Measurements from ENCODE around the gene MTCL1.

MTCL1 gene

DNA sequence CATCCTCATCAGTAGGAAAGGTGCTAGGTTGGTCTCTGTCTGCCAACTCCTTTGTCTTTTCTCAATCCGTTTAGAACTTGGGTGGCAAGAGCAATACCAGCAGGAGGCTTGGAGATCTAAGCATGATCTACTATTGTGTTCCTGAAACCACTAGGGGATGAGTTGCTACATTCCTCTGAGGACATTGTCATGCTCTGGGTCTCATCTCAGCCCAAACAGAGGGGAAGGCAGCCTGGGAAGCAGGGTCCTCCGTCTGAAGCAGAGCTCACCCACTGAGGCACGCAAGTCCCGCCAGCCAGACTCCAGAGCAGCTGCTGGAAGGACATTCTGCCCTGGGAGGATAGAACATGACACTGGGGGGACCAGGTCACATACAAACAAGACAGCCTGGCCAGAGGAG, 162.9 kb downstream of the MTCL1 start:
- no peak for DNase-seq (ENCODE audit: low spot score)

DNA sequence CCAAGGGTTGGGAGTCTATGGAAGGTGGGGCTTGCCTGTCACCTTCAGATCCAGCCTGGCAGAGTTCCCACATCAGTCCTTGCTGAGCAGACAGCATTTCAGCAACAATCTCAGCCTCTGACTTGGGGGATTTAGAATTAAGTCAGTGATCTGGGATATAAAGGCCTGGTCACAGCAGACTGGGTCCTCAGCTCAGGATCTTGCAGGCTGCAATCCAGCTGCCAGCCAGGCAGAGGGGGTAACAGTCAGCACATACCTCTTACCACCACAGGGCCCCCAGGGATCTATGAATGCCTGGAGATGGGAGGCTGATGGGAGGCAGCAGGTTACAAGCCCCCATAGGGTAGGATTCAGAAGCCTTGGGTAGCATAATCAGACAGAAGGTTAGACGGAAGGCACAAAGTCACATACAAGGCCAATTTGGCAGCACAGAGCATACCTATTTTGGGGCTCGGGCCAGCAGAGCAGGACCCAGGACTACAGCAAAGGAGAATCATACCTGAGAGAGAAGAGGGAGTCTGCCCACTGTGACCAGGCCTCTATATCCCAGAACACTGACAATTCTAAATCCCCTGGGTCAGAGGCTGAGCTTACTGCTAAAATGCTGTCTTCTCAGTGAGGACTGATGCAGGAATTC, 163.5 kb downstream of the MTCL1 start:
- no peak for DNase-seq (ENCODE audit: low spot score)

GRCh38 chr18:8869696-8870095, 164.3 kb downstream of the MTCL1 start:
- no peak for DNase-seq (ENCODE audit: low spot score)

GRCh38 chr18:8870528-8870927, 165.2 kb downstream of the MTCL1 start:
- no peak for DNase-seq (ENCODE audit: low spot score)

GRCh38 chr18:8871489-8871888, 166.1 kb downstream of the MTCL1 start:
- DNase-seq (ENCODE audit: low spot score) = no peak

GRCh38 chr18:8874872-8875271, 169.5 kb downstream of the MTCL1 start:
- DNase-seq (ENCODE audit: low spot score) = no peak

DNA sequence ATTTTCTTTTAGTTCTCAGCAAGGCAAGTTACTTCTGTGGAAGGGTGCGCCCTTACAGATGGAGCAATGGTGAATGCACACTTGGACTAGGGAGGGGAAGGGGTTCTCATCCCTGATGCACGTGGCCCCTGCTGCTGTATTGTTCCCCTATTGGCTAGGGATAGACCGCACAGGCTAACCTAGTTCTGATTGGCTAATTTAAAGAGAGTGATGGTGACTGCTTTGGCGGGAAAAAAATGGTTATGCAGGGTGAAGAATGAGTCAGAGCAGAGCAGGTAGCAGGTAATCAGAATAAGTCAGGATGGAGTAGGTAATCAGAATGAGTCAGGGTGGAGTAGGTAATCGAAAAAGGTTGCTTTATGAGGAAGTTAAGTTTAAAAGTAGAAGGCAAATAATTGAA, 171.5 kb downstream of the MTCL1 start:
- no peak for DNase-seq (ENCODE audit: low spot score)

DNA sequence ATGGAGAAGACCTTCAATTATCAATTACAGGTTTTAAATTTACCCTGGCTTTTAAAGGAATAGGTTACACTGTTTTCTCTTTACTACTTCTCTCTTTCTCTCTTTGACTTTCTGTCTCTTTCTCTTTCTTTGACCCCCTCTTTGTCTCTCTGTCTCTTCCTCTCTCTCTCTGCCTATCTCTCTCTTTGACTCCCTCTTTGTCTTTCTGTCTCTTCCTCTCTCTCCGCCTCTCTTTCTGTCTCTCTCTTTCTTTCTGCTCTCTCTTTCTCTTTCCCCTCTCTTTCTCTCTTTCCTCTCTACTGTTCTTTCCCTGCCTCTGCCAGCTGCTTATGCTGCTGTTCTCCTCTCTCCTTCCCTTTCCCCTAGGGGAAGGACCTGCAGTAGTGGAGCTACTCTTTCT, 175.7 kb downstream of the MTCL1 start:
- no peak for DNase-seq (ENCODE audit: low spot score)
